ENCODE data around the gene BRF1. TPM values are rescaled to one million over a fixed set of nuclear protein-coding genes. Genes with fewer than 3 reads are reported as not detected.
"Not testable (repeated sequence)": the region's sequence is repeated elsewhere in the genome, so short reads cannot be mapped to it uniquely, and the experiment has no call there.

The BRF1 gene
- total RNA-seq, 1 donor from 2014 or later: 47.7 TPM

GRCh38 chr14:105337966-105338741 lies 37.4 kb upstream of the BRF1 start:
- peaks cover 5% of the 10 kb centered on the region for H3K36me3 Mint-ChIP-seq
- no peak for DNase-seq (ENCODE audit: extremely low spot score, unreplicated experiment)
- no peak overlapping the region for H3K27ac Mint-ChIP-seq

GRCh38 chr14:105337433-105337832 lies 36.6 kb upstream of the BRF1 start:
- no peaks in the 10 kb centered on the region for H3K9me3 Mint-ChIP-seq
- no peak overlapping the region for H3K4me3 Mint-ChIP-seq
- DNase-seq (ENCODE audit: extremely low spot score, unreplicated experiment): no peak
- H3K4me1 Mint-ChIP-seq (ENCODE audit: unreplicated experiment): peaks cover 4% of the 10 kb centered on the region
- H3K27me3 Mint-ChIP-seq: no peaks in the 10 kb centered on the region
- no peak overlapping the region for H3K27ac Mint-ChIP-seq
- no peak for TF ChIP-seq CTCF (conservative IDR thresholded peaks at IDR 0.05)
- peaks cover 5% of the 10 kb centered on the region for H3K36me3 Mint-ChIP-seq

More at GRCh38 chr14:105337966-105338741, 37.4 kb upstream of the BRF1 start:
- Mint-ChIP-seq H3K27me3 (no peaks in the 10 kb centered on the region), H3K4me3 (no peak overlapping the region), H3K4me1 (ENCODE audit: unreplicated experiment) (peaks cover 7% of the 10 kb centered on the region), H3K9me3 (no peaks in the 10 kb centered on the region)
- TF ChIP-seq CTCF (conservative IDR thresholded peaks at IDR 0.05): no peak

- Mint-ChIP-seq H3K4me1 (ENCODE audit: unreplicated experiment) (peaks cover 8% of the 10 kb centered on the region), H3K4me3 (no peak overlapping the region), H3K36me3 (peaks cover 5% of the 10 kb centered on the region), H3K27ac (no peak overlapping the region), H3K27me3 (no peaks in the 10 kb centered on the region), H3K9me3 (no peaks in the 10 kb centered on the region)
- DNase-seq (ENCODE audit: extremely low spot score, unreplicated experiment): no peak
- TF ChIP-seq CTCF (conservative IDR thresholded peaks at IDR 0.05): no peak
Observed at GRCh38 chr14:105336477-105337287, 35.9 kb upstream of the BRF1 start.

GRCh38 chr14:105335735-105336476 lies 35.1 kb upstream of the BRF1 start:
- Mint-ChIP-seq H3K27me3 (no peaks in the 10 kb centered on the region), H3K27ac (no peak overlapping the region)

GRCh38 chr14:105335231-105335542 lies 34.4 kb upstream of the BRF1 start:
- H3K27ac Mint-ChIP-seq; H3K9me3 Mint-ChIP-seq; H3K4me1 Mint-ChIP-seq (ENCODE audit: unreplicated experiment); H3K27me3 Mint-ChIP-seq; H3K4me3 Mint-ChIP-seq; H3K36me3 Mint-ChIP-seq; DNase-seq (ENCODE audit: extremely low spot score, unreplicated experiment): not testable (repeated sequence)

More at GRCh38 chr14:105335735-105336476, 35.1 kb upstream of the BRF1 start:
- H3K4me1 Mint-ChIP-seq (ENCODE audit: unreplicated experiment): peaks cover 5% of the 10 kb centered on the region
- no peaks in the 10 kb centered on the region for H3K9me3 Mint-ChIP-seq
- TF ChIP-seq CTCF (conservative IDR thresholded peaks at IDR 0.05): no peak
- no peak for DNase-seq (ENCODE audit: extremely low spot score, unreplicated experiment)
- no peak overlapping the region for H3K4me3 Mint-ChIP-seq
- H3K36me3 Mint-ChIP-seq: peaks cover 5% of the 10 kb centered on the region
